Measurements from ENCODE around the gene GPR27.

GPR27 gene

GRCh38 chr3:71722693-71723092 is 31.0 kb upstream of the GPR27 start:
- H3K27me3 Mint-ChIP-seq: no peaks in the 10 kb centered on the region
- H3K4me3 Mint-ChIP-seq: peak overlapping the region; percentile 93
- DNase-seq (ENCODE audit: low spot score in 2 of 2): no peak
- peaks cover 13% of the 10 kb centered on the region for H3K36me3 Mint-ChIP-seq (ENCODE audit: insufficient read depth)
- H3K27ac Mint-ChIP-seq (ENCODE audit: low read depth): peak overlapping the region; percentile 78
- H3K4me1 Mint-ChIP-seq: peaks cover 78% of the 10 kb centered on the region
- H3K9me3 Mint-ChIP-seq: no peaks in the 10 kb centered on the region
- no peak for ATAC-seq (replicated peaks; ENCODE audit: extremely low read depth, poor library complexity, severe bottlenecking)

- H3K4me1 Mint-ChIP-seq: peaks cover 77% of the 10 kb centered on the region
- H3K27ac Mint-ChIP-seq (ENCODE audit: low read depth): peak overlapping the region; percentile 78
- H3K9me3 Mint-ChIP-seq: no peaks in the 10 kb centered on the region
- DNase-seq (ENCODE audit: low spot score in 2 of 2) (peak in 1 of 2 donors; percentile 28), ATAC-seq (replicated peaks; ENCODE audit: extremely low read depth, poor library complexity, severe bottlenecking) (peak; percentile 52)
- H3K4me3 Mint-ChIP-seq: peak overlapping the region; percentile 93
- no peaks in the 10 kb centered on the region for H3K27me3 Mint-ChIP-seq
- H3K36me3 Mint-ChIP-seq (ENCODE audit: insufficient read depth): peaks cover 13% of the 10 kb centered on the region
These were observed 30.0 kb upstream of the GPR27 start for GRCh38 chr3:71723452-71724170.

- peak overlapping the region; percentile 78 for H3K27ac Mint-ChIP-seq (ENCODE audit: low read depth)
- no peak for DNase-seq (ENCODE audit: low spot score in 2 of 2)
- no peaks in the 10 kb centered on the region for H3K27me3 Mint-ChIP-seq
- no peak for ATAC-seq (replicated peaks; ENCODE audit: extremely low read depth, poor library complexity, severe bottlenecking)
- peaks cover 13% of the 10 kb centered on the region for H3K36me3 Mint-ChIP-seq (ENCODE audit: insufficient read depth)
- peaks cover 77% of the 10 kb centered on the region for H3K4me1 Mint-ChIP-seq
- H3K4me3 Mint-ChIP-seq: peak overlapping the region; percentile 93
- H3K9me3 Mint-ChIP-seq: no peaks in the 10 kb centered on the region
These were observed 29.5 kb upstream of the GPR27 start for GRCh38 chr3:71724171-71724453.

DNA sequence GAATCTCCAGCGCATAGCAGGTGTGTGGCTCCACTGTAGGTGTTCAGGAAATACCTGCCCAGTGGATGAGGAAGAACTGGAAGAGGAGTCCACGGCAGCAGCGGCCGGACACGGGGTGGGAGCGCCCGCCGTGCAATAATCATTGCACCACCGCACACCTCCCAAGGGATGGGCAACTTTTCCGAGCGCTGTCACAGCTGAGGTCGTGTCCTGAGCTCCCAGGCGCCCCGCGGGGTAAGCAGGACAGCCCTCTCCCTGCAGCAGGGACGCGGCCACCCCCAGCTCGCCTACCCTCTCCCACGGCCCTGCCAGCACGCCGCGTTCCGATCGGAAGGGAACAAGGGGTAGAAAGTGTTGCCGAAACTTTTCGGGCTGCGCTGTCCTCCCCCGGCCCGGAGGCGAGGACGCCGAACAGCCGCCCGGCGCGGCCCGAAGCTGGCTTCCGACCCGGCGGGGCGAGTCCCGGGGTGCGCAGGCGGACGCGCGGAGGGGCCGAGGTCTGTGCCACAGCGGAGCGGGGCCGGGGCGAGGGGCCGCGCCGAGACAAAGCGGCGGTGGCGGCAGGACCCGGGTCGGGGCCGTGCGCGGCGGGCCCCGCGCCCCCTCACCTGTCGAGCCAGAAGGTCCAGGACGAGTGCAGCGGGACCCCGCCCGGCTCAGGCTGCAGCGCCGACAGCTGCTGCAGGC is 28.9 kb upstream of the GPR27 start:
- Mint-ChIP-seq H3K27me3 (no peaks in the 10 kb centered on the region), H3K4me1 (peaks cover 77% of the 10 kb centered on the region), H3K9me3 (no peaks in the 10 kb centered on the region), H3K36me3 (ENCODE audit: insufficient read depth) (peaks cover 14% of the 10 kb centered on the region), H3K4me3 (peak overlapping the region; percentile 93), H3K27ac (ENCODE audit: low read depth) (peak overlapping the region; percentile 78)
- DNase-seq (ENCODE audit: low spot score in 2 of 2) (no peak), ATAC-seq (replicated peaks; ENCODE audit: extremely low read depth, poor library complexity, severe bottlenecking) (peak; percentile 5)

- H3K36me3 Mint-ChIP-seq (ENCODE audit: insufficient read depth): peaks cover 16% of the 10 kb centered on the region
- peak; percentile 26 for ATAC-seq (replicated peaks; ENCODE audit: extremely low read depth, poor library complexity, severe bottlenecking)
- H3K27ac Mint-ChIP-seq (ENCODE audit: low read depth): peak within 1 kb of the TSS; percentile 79
- no peak for DNase-seq (ENCODE audit: low spot score in 2 of 2)
- no peaks in the 10 kb centered on the region for H3K9me3 Mint-ChIP-seq
- no peaks in the 10 kb centered on the region for H3K27me3 Mint-ChIP-seq
- peak within 1 kb of the TSS; percentile 93 for H3K4me3 Mint-ChIP-seq
- H3K4me1 Mint-ChIP-seq: peaks cover 81% of the 10 kb centered on the region
These were observed 28.2 kb upstream of the GPR27 start, which contains the start of gene EIF4E3 for GRCh38 chr3:71725271-71725991. Gene EIF4E3 (minus strand): TSS chr3:71725402. CDS start chr3:71725367, 35 bp downstream.

GRCh38 chr3:71726146-71726545 is 27.5 kb upstream of the GPR27 start:
- DNase-seq (ENCODE audit: low spot score in 2 of 2) (peak in 1 of 2 donors; percentile 17), ATAC-seq (replicated peaks; ENCODE audit: extremely low read depth, poor library complexity, severe bottlenecking) (peak; percentile 61)
- Mint-ChIP-seq H3K27ac (ENCODE audit: low read depth) (peak overlapping the region; percentile 79), H3K9me3 (no peaks in the 10 kb centered on the region), H3K27me3 (no peaks in the 10 kb centered on the region), H3K4me1 (peaks cover 81% of the 10 kb centered on the region), H3K4me3 (peak overlapping the region; percentile 90), H3K36me3 (ENCODE audit: insufficient read depth) (peaks cover 16% of the 10 kb centered on the region)

- Mint-ChIP-seq H3K36me3 (ENCODE audit: insufficient read depth) (peaks cover 15% of the 10 kb centered on the region), H3K4me3 (peak overlapping the region; percentile 10), H3K4me1 (peaks cover 56% of the 10 kb centered on the region), H3K27me3 (no peaks in the 10 kb centered on the region), H3K9me3 (no peaks in the 10 kb centered on the region), H3K27ac (ENCODE audit: low read depth) (peak overlapping the region; percentile 39)
- no peak for ATAC-seq (replicated peaks; ENCODE audit: extremely low read depth, poor library complexity, severe bottlenecking)
- DNase-seq (ENCODE audit: low spot score in 2 of 2): no peak
These were observed 24.9 kb upstream of the GPR27 start for GRCh38 chr3:71728632-71729342.

- Mint-ChIP-seq H3K9me3 (peaks cover 5% of the 10 kb centered on the region), H3K27ac (ENCODE audit: low read depth) (no peak overlapping the region), H3K36me3 (ENCODE audit: insufficient read depth) (peaks cover 5% of the 10 kb centered on the region), H3K4me3 (no peak overlapping the region), H3K4me1 (peaks cover 32% of the 10 kb centered on the region), H3K27me3 (peaks cover 20% of the 10 kb centered on the region)
- ATAC-seq (replicated peaks; ENCODE audit: extremely low read depth, poor library complexity, severe bottlenecking): no peak
- no peak for DNase-seq (ENCODE audit: low spot score in 2 of 2)
These were observed 21.0 kb upstream of the GPR27 start for GRCh38 chr3:71732637-71733036.

GRCh38 chr3:71733319-71733718 is 20.3 kb upstream of the GPR27 start:
- Mint-ChIP-seq H3K4me1 (peaks cover 29% of the 10 kb centered on the region), H3K9me3 (peaks cover 5% of the 10 kb centered on the region), H3K27ac (ENCODE audit: low read depth) (no peak overlapping the region), H3K27me3 (peaks cover 27% of the 10 kb centered on the region), H3K4me3 (no peak overlapping the region), H3K36me3 (ENCODE audit: insufficient read depth) (peaks cover 5% of the 10 kb centered on the region)
- no peak for ATAC-seq (replicated peaks; ENCODE audit: extremely low read depth, poor library complexity, severe bottlenecking)
- DNase-seq (ENCODE audit: low spot score in 2 of 2): no peak

GRCh38 chr3:71734881-71735280 is 18.8 kb upstream of the GPR27 start:
- Mint-ChIP-seq H3K9me3 (peaks cover 5% of the 10 kb centered on the region), H3K27ac (ENCODE audit: low read depth) (no peak overlapping the region)

GRCh38 chr3:71742621-71743020 is 11.0 kb upstream of the GPR27 start:
- DNase-seq (ENCODE audit: low spot score in 2 of 2): no peak
- ATAC-seq (replicated peaks; ENCODE audit: extremely low read depth, poor library complexity, severe bottlenecking): no peak
- H3K9me3 Mint-ChIP-seq: peaks cover 17% of the 10 kb centered on the region
- no peak overlapping the region for H3K4me3 Mint-ChIP-seq
- no peaks in the 10 kb centered on the region for H3K36me3 Mint-ChIP-seq (ENCODE audit: insufficient read depth)
- H3K27me3 Mint-ChIP-seq: peaks cover 20% of the 10 kb centered on the region
- H3K27ac Mint-ChIP-seq (ENCODE audit: low read depth): no peak overlapping the region
- H3K4me1 Mint-ChIP-seq: no peaks in the 10 kb centered on the region

More at GRCh38 chr3:71734881-71735280, 18.8 kb upstream of the GPR27 start:
- peaks cover under 1% of the 10 kb centered on the region for H3K36me3 Mint-ChIP-seq (ENCODE audit: insufficient read depth)
- H3K4me3 Mint-ChIP-seq: no peak overlapping the region
- H3K4me1 Mint-ChIP-seq: peaks cover 14% of the 10 kb centered on the region
- ATAC-seq (replicated peaks; ENCODE audit: extremely low read depth, poor library complexity, severe bottlenecking) (no peak), DNase-seq (ENCODE audit: low spot score in 2 of 2) (no peak)
- H3K27me3 Mint-ChIP-seq: peaks cover 40% of the 10 kb centered on the region

- Mint-ChIP-seq H3K9me3 (peaks cover 17% of the 10 kb centered on the region), H3K4me1 (no peaks in the 10 kb centered on the region), H3K36me3 (ENCODE audit: insufficient read depth) (no peaks in the 10 kb centered on the region), H3K27me3 (peaks cover 11% of the 10 kb centered on the region), H3K4me3 (no peak overlapping the region), H3K27ac (ENCODE audit: low read depth) (no peak overlapping the region)
- DNase-seq (ENCODE audit: low spot score in 2 of 2) (no peak), ATAC-seq (replicated peaks; ENCODE audit: extremely low read depth, poor library complexity, severe bottlenecking) (no peak)
These were observed 8.9 kb upstream of the GPR27 start for GRCh38 chr3:71744738-71745137.
